Activated CD4-positive, alpha-beta T cell treated with anti-CD3 and anti-CD28 coated beads, Interleukin-2, amount 50 U/mL, for 1 hour (primary cell): ENCODE results near the gene PRAMEF7.
"Not testable (repeated sequence)": the region's sequence is repeated elsewhere in the genome, so short reads cannot be mapped to it uniquely, and the experiment has no call there.

Experiments
- DNase-seq: peaks from one replicate; pipeline ENCODE4 v3.0.0-alpha.2; 2020

PRAMEF7 gene

DNA sequence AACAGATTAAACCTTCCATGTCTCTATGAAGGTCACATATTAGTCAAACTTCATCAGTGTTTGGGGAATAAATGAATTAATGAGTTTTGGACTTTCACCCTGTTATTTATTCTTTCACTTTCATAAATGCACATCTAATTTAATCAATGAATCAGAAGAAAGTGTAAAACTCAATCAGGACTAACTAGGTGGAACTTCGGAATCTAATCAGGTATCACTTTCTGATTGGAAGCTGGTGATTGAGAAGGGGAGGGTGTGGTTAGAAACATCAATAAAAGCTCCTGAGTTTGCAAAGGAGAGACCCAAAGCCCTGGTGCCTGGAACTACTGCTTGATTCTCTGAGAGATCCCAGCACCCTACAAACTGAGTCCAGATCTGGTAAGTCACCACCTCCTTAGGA lies at the start of gene PRAMEF7:
Gene PRAMEF7 (plus strand): TSS at position 301 of the 400 bp plus-strand sequence. CDS start 1,083 bp downstream, outside the sequence.
- not testable (repeated sequence) for DNase-seq

DNA sequence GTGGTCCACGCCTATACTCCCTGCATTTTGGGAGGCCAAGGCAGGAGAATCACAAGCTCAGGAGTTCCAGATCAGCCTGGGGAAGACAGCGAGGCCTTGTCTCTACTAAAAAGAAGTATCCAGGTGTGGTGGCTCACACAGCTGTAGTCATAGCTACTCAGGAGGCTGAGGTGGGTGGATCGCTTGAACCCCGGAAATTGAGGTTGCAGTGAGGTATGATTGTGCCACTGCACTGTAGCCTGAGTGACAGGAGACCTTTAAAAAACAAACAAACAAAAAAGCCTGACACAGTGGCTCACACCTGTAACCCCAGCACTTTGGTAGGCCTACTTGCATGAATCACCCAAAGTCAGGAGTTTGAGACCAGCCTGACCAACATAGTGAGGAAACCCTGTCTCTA lies 38.0 kb upstream of the PRAMEF7 start:
- not testable (repeated sequence) for DNase-seq

DNA sequence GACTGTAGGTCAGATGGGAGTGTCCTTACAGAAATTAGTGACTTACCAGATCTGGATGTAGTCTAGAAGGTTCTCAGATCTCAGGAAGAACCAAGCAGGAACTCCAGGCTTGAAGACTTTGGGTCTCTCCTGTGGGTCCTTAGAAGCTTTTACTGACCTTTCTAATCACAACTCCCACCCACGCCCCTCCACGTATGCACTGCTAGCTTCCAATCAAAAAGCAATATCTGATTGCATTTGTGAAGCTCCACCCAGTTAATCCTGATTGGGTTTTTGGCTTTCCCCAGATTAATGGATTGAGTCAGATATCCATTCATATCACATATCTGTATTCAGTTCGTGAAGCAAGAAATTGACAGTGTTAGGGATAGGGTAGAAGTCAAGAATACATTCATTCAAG lies 30.3 kb upstream of the PRAMEF7 start, which contains the start of gene PRAMEF4:
Gene PRAMEF4 (minus strand): TSS at position 101 of the 400 bp plus-strand sequence. CDS start 2,807 bp downstream, outside the sequence.
- DNase-seq = not testable (repeated sequence)

DNA sequence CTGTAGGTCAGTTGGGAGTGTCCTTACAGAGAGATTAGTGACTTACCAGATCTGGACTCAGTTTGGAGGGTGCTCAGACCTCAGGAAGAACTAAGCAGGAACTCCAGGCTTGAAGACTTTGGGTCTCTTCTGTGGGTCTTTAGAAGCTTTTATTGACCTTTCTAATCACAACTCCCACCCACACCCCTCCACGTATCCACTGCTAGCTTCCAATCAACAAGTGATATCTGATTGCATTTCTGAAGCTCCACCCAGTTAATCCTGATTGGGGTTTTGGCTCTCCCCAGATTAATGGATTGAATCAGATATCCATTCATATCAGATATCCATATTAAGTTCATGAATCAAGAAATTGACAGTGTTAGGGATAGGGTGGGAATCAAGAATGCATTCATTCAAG lies 18.2 kb upstream of the PRAMEF7 start, which contains the start of gene PRAMEF10:
Gene PRAMEF10 (minus strand): TSS at position 101 of the 400 bp plus-strand sequence. CDS start 2,423 bp downstream, outside the sequence.
- DNase-seq = not testable (repeated sequence)

DNA sequence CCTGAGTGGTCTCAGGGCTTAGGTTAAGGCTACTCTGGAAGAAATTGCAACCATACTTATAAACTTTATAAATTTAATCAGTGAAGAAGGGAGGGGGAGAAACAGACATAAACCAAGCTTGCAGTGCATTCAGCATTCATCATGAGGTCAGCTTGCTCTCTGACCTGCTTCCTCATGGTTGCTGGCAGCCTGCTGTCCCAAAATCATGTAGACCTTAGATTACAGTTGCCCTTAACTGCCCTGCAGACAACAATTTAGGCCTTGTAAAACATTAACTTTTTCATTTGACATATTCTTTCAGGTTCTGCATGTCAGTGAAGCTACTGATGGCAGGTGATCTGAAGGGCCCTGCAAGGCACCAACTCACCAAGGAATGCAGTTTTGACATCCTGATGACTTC lies 17.2 kb upstream of the PRAMEF7 start:
- not testable (repeated sequence) for DNase-seq

DNA sequence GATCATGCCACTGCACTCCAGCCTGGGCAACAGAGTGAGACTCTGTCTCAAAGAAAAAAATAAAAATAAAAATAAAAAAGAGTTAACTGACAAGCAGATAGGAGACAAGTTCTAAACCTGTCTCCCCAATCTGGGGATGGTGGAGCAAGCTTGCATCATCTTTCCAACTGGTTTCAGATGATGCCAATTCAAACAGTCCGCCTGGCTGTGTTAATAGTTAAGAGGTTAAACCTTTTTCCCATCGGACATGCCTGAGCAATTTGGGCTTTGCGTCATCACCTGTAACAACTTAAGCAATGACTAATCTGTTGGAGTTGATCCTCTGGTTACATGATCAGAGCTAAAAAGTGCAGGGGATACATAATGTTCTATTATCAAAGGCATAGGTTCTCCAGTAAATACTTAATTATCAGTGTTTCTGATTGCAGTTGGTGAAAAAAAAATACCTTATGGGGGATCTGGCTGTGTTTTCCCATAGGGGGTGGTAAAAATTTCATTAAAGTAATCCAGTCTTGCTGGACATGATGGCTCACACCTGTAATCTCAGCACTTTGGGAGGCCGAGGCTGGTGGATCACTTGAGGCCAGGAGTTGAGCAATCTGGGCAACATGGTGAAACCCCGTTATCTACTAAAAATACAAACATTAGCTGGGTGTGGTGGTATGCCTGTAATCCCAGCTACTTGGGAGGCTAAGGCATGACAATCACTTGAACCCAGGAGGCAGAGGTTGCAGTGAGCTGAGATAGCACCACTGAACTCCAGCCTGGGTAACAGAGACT lies 12.4 kb upstream of the PRAMEF7 start:
- DNase-seq = not testable (repeated sequence)

DNA sequence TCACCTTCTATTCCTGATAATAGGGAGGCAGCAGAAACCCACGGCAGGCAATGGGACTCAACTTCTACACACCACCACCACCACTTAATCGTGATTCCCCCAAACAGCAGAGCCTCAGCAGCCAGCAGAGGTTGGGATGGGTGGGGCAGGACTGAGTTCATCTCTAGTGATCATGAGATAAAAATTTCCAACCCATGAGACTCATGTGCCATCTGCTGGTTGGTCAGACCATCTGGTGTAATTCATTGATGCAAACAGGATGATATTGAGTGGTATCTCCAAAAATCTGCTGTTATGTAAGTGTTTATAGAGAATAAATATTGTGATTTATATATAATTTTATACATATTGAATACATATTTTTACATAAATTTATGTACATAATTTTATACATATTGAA lies 5.3 kb downstream of the PRAMEF7 start:
- not testable (repeated sequence) for DNase-seq

DNA sequence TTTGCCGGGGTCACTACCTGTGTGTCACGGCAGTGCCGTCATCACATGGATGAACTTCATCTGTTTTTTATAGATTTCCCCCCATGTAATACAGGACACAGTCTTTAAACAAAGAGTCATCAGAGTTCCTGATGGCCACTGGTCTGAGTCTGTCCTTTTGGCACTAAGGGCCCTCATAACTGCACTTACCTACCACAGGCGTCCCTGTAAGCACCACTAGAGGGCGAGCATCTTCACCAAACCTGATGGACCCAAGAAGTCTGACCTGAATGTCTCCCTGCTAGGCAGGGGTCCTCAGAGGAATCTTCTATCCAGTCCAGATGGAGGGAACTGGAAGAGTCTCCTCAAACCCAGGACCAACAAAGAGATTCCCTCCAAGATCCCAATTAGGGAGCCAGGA lies 8.0 kb downstream of the PRAMEF7 start:
- not testable (repeated sequence) for DNase-seq

DNA sequence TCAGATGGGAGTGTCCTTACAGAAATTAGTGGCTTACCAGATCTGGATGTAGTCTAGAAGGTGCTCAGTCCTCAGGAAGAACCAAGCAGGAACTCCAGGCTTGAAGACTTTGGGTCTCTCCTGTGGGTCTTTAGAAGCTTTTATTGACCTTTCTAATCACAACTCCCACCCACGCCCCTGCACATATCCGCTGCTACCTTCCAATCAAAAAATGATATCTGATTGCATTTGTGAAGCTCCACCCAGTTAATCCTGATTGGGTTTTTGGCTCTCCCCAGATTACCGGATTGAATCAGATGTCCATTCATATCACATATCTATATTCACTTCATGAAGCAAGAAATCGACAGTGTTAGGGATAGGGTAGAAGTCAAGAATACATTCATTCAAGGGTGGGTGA lies 31.1 kb downstream of the PRAMEF7 start, which contains the start of gene PRAMEF6:
Gene PRAMEF6 (minus strand): TSS at position 101 of the 400 bp plus-strand sequence. CDS start 5,062 bp downstream, outside the sequence.
- not testable (repeated sequence) for DNase-seq
